GM10266 (cell line): Measurements from ENCODE around the gene GORASP1.

Experiments
- DNase-seq: peaks from one replicate; pipeline ENCODE4 v3.0.0; 2012; ENCODE audit errors: extremely low spot score
- TF ChIP-seq, protein P1 (sequence below): IDR thresholded peaks from 2 replicates; pipeline ENCODE4 v1.5.1; 2012; ENCODE audit warnings: mild to moderate bottlenecking, low read depth; ENCODE audit not compliant: control insufficient read depth, insufficient read depth; ENCODE audit errors: missing control alignments

The GORASP1 gene

DNA sequence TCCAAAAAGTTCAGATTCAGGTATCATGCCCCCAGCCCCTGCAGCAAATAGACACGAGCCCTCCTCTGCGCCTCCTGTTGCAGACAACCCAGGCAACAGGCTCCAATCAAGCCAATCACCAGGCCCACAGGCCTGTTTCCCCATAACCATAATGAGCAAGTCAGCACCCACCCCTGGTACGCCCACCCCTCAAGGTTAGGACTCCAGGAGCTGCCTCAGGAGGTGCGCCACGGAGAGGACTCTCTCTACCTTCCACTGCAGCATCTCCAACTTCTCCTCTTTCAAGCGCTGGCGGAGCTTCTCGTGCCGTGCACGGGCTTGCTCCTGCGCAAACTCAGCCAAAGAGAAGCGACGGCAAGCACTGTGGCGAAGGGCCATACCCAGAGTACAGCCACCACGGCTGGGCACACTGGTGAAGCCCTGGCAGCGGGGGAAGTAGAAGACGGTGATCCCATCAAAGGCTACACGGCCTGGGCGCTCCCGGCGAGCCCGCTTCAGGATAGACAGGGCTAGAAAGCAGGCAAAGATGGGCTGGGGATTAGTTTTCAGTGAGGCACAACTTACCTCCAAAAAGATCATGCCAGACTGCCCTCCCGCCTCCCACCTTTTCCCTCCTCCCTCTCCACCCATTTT is 37.4 kb upstream of the GORASP1 start:
- TF ChIP-seq, protein P1, sequence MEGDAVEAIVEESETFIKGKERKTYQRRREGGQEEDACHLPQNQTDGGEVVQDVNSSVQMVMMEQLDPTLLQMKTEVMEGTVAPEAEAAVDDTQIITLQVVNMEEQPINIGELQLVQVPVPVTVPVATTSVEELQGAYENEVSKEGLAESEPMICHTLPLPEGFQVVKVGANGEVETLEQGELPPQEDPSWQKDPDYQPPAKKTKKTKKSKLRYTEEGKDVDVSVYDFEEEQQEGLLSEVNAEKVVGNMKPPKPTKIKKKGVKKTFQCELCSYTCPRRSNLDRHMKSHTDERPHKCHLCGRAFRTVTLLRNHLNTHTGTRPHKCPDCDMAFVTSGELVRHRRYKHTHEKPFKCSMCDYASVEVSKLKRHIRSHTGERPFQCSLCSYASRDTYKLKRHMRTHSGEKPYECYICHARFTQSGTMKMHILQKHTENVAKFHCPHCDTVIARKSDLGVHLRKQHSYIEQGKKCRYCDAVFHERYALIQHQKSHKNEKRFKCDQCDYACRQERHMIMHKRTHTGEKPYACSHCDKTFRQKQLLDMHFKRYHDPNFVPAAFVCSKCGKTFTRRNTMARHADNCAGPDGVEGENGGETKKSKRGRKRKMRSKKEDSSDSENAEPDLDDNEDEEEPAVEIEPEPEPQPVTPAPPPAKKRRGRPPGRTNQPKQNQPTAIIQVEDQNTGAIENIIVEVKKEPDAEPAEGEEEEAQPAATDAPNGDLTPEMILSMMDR = no peak

DNA sequence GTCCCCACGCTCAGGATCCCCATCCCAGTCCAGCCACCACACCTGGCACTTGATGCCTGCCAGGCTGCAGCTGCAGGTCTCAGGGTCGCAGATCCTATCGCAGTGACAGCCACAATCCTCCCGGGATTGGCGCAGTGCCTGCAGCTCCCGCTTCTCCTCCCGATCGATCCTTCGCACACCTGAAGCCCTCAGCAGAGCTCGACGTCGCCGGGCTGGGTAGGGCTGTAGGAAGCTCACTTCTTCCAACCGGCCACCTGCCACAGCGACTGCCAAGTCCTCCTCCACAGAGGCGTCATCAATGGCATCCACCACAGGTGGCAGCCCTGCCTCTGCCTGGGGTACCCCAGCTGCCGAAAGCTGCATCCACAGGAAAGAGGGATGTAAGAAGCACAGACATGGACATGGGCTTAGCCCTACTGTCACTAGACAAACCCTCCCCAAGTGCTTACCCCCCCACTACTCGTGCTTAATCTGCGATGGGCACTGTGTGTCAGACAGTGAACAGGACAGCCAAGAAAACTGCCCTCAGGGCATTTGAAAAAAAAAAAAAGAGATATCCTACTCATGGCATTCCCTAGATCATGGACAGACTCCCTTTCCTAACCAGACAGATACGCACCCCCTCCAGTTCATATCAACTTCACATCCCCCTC is 36.8 kb upstream of the GORASP1 start:
- DNase-seq = no peak
- TF ChIP-seq, protein P1 = no peak

More for the DNA sequence above, 37.4 kb upstream of the GORASP1 start:
- DNase-seq = no peak

DNA sequence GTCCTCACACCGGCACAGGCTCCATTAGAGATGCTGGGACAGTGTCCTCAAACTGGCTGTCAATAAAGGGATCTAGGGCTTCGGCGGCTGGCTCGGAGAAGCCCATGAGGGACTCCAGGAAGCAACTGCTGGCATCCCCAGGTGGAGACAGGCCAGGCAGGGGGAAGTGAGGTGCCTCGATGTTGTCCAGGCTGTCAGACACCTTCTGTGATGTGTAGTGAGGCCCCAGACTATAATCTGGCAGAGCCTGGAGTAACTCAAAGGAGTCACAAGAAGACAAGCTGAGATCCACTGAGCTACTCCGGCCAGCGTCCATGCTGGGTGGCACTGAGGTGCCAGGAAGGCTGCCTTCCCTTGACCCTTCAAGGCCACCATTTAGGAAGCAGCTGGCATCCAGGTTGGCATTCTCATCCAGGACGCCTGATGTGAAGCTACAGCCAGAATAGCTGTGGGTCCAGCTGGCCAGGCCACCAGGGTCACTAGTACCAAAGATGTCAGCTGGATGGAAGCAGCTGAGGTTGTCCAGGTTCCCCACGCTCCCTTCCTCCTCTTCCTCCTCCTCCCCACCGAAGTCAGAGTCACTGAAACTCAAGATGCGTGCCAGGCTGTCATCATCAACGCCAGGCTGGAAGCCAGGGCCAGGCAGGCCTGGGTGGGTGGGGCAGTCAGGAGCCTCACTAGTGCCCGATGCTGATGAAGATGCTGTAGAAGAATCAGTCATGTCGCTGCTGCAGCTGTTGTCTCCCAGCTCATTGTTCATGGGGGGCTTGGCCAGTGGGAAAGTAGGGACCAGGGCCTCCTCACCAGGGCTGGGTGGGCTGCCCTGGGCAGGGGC is 35.8 kb upstream of the GORASP1 start:
- TF ChIP-seq, protein P1 = no peak
- no peak for DNase-seq

DNA sequence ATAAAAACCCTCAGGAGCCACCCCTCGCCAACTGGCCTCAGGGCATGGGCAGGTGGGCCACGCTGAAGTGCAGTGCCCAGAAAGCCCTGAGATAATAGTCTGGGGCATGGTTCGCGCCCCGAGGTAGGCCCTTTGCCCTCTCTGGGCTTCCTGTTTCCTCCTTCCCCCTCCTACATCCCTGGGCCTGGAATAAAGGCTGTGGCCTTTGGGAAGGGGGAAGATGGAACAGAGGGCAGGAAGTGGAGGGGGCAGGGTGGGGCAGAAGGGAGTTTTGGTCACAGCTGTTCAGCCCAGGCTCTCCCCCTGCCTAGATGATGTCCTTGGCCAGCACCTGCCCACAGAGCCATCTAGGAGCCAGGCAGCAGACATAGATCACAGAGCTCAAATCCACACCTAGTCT is 34.6 kb upstream of the GORASP1 start:
- TF ChIP-seq, protein P1 = no peak
- DNase-seq = no peak

DNA sequence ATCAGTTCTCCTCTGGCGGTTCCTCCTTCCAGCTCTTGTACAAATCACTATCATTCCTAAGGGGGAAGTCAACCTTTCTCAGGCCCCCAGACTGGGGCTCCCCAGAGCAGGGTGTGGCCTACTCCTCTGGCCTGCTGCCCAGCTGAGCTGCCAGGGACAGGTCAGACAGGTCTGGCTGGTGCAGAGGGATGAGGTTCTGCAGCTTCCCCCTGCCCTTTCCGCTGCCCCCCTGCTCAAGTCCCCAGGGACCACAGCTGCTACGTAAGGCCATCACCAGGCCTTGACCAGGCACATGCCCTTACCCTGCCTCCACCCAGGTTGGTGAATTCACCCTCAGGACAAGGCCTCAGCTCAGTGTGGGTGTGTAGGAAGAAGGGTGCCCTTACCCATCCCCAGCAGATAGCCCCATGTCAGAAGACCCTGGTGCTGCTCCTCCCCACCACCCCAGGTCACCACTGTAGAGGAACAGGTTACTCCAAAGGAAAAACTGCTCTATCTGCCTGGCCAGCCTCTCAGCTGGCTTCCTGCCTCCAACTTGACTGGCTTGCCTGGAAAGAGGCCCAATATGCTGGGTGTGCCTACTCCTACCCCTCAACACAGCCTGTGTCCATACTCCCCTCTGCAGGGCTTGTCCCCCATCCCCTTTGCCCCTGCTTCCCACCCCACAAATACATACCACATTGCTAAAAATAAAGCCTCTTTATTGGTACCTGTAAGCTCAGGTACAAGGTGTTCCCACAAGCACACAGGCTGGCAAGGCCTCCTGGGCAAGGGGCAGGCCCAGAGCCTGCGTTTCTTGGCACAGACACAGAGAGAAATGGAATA is 34.0 kb upstream of the GORASP1 start:
- no peak for DNase-seq
- TF ChIP-seq, protein P1 = no peak

DNA sequence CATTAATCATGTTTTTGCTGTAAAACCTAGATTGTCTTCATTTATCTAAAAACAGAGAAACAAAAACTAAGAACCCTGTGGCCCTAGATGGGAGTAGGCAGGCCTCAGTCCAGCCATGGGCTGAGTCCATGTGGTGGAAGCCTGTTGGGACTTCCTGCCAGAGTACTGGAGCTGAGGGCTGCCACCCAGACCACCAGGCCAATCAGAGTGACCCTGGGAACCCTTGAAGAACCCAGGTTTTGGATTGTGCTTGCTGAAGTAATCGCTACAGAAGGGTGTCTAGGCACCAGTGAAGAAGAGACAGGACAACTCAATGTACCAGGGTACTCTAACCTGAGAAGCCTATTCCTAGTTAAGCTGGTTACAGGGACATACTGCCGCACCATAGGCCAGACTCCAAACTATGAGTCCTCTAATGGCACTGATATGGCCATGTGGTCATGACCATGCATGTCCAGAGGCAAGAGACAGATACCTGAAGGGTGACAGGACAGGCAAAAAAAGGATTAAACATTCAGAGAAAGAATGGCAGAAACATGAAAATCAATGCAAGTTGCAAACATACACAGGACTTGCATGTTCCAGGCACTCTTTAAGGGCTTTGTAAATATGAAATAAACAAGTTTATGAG is 33.0 kb upstream of the GORASP1 start:
- DNase-seq = no peak
- TF ChIP-seq, protein P1 = no peak
